IPS-15b (cell line): ENCODE data around the gene AKAP1.
A peak's percentile ranks its signal among the peaks of the same experiment; 100 is the strongest.

Experiments
- H3K27me3 ChIP-seq: one replicate; pipeline ENCODE4 v1.6.1; 2013; ENCODE audit warnings: low read length; ENCODE audit not compliant: control insufficient read depth, insufficient read depth
- H3K36me3 ChIP-seq: one replicate; pipeline ENCODE4 v1.6.1; 2013; ENCODE audit warnings: low read length; ENCODE audit not compliant: control insufficient read depth, insufficient read depth
- H3K4me1 ChIP-seq: one replicate; pipeline ENCODE4 v1.6.1; 2013; ENCODE audit warnings: mild to moderate bottlenecking, low read length; ENCODE audit not compliant: control insufficient read depth, insufficient read depth
- H3K4me3 ChIP-seq: one replicate; pipeline ENCODE4 v1.5.1; 2013; ENCODE audit warnings: low read depth, low read length
- H3K9ac ChIP-seq: one replicate; pipeline ENCODE4 v1.6.1; 2013; ENCODE audit warnings: low read depth, mild to moderate bottlenecking, low read length
- H3K9me3 ChIP-seq: one replicate; pipeline ENCODE4 v1.6.1; 2013; ENCODE audit warnings: mild to moderate bottlenecking, low read length; ENCODE audit not compliant: control insufficient read depth, insufficient read depth

AKAP1 gene

GRCh38 chr17:57080718-57081117 lies 4.3 kb upstream of the AKAP1 start:
- H3K4me3 ChIP-seq: no peak overlapping the region
- no peaks in the 10 kb centered on the region for H3K27me3 ChIP-seq
- peaks cover 4% of the 10 kb centered on the region for H3K4me1 ChIP-seq
- H3K9me3 ChIP-seq: no peaks in the 10 kb centered on the region
- no peak overlapping the region for H3K9ac ChIP-seq
- no peaks in the 10 kb centered on the region for H3K36me3 ChIP-seq

- Histone ChIP-seq H3K9me3 (no peaks in the 10 kb centered on the region), H3K4me1 (peaks cover 10% of the 10 kb centered on the region), H3K9ac (no peak overlapping the region), H3K4me3 (no peak overlapping the region), H3K36me3 (no peaks in the 10 kb centered on the region), H3K27me3 (no peaks in the 10 kb centered on the region)
Observed at GRCh38 chr17:57082441-57082840, 2.6 kb upstream of the AKAP1 start.

DNA sequence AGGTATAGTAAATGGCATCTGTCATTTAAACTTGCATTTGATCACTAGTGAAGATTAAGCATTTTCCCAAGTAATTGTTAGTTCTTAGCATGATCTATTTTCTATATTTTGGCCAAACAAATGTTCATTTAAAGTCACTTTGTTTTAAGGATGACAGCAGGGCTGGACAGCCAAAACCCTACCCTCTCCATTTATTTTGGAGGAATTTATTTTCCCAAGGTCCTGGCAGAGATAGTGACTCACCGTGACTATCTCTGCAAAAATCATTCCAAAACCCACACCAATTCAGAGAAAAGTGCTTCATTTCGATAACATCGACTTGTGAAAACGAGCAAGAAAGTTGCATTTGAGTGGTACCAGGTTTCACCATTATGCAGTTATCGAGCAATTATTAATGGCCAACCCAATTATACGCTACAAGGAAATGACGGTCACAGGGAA lies 665 bp upstream of the AKAP1 start:
- no peaks in the 10 kb centered on the region for H3K27me3 ChIP-seq
- H3K9ac ChIP-seq: peak overlapping the region; percentile 99
- no peaks in the 10 kb centered on the region for H3K9me3 ChIP-seq
- H3K4me1 ChIP-seq: peaks cover 18% of the 10 kb centered on the region
- no peaks in the 10 kb centered on the region for H3K36me3 ChIP-seq
- H3K4me3 ChIP-seq: peak overlapping the region; percentile 99

DNA sequence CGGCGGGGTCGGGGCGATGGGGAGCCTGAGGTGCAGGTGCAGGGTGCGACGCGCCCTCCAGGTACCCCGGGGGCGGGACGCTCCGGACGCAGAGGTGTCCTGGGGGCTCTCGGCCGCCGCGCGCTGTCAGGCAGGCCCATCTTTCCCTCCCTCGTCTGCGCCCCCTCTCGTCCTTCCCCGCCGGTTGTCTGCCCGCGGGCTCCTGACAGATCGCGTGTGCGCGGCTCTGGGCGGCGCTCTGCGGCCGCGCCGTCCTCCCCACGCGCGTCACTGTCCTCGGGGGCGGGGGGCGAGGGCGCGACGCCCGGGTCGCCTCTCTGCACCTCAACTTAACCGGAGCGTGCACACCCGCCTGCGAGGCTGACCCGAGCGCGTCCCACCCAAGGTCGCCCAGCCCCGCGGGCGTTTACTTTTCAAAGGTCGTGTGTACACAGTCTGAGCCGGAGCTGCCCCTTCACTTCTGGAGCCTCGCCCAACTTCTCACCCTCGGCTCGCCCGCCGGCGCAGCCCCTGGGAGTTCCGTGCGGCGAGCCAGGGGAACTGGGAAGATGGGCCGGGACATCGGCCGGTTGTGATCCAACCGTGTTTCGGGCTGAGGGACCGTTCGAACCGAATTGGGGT lies 512 bp downstream of the AKAP1 start:
- no peaks in the 10 kb centered on the region for H3K36me3 ChIP-seq
- H3K9me3 ChIP-seq: no peaks in the 10 kb centered on the region
- peak overlapping the region; percentile 57 for H3K9ac ChIP-seq
- H3K4me1 ChIP-seq: peaks cover 19% of the 10 kb centered on the region
- H3K4me3 ChIP-seq: peak overlapping the region; percentile 70
- no peaks in the 10 kb centered on the region for H3K27me3 ChIP-seq

DNA sequence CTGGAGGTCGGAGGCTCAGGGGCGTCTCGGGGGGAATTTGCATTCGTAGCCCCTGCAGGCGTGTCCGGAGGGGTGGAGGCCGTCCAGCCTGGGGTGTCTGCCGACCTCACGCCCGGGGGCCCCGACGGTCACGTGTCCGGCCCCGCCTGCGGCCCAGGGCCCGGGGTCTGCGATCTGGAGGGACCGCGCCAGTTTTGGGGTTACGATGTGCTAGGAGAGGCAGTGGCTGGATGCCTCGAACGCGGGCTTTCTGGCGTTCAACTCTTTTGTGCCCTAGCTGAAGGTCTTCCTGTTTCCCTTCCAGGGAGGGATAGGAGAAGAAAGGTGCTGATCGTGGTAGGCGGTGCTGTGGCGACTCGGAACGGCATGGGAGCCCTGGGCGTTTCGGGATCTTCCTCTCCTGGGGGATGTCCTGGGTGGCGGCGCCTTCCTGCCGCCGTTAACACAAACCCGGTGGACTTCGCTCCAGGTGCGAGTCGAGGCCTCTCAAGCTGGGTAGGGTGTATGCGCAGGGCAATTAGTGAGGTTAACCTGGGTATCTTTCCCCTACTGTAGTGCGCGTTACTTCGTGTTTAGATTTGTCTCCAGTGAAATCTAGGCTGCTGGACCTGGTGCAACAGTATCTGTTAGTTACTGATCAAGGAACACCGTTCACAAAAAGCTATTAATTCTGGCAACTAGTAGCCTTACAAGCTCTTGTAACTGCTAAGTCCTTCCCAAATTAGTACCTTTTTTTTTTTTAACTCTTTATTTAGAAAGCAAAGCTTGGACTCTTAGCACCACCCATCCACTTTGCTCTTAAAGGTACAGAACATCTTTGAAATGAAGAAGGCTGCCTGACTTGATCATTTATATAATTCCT lies 1.3 kb downstream of the AKAP1 start:
- peak overlapping the region; percentile 57 for H3K9ac ChIP-seq
- peak overlapping the region; percentile 70 for H3K4me3 ChIP-seq
- H3K4me1 ChIP-seq: peaks cover 27% of the 10 kb centered on the region
- no peaks in the 10 kb centered on the region for H3K36me3 ChIP-seq
- no peaks in the 10 kb centered on the region for H3K9me3 ChIP-seq
- no peaks in the 10 kb centered on the region for H3K27me3 ChIP-seq

DNA sequence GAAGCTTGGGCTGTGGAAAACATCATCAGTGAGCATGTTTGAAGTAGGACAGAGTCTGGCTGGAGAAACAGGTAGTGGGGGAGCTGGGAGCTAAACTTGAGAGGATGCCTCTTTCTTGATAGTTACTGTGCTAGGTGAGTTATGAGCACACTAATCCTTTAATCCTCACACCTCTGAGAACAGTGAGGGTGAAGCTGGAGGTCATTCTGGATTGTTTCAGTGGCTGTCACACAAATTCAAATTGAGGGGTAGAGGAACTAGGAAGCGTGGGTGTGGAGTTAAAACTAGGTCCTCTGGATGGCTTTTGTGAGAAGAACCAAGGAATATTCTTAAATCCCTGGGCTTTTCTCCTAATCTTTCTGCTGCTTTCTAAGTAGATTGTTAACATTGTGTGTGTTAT lies 3.3 kb downstream of the AKAP1 start:
- Histone ChIP-seq H3K4me1 (peaks cover 37% of the 10 kb centered on the region), H3K9me3 (no peaks in the 10 kb centered on the region), H3K36me3 (no peaks in the 10 kb centered on the region), H3K27me3 (no peaks in the 10 kb centered on the region), H3K9ac (no peak overlapping the region), H3K4me3 (no peak overlapping the region)

GRCh38 chr17:57089391-57089790 lies 4.3 kb downstream of the AKAP1 start:
- H3K4me3 ChIP-seq: no peak overlapping the region
- no peak overlapping the region for H3K9ac ChIP-seq
- H3K27me3 ChIP-seq: no peaks in the 10 kb centered on the region
- no peaks in the 10 kb centered on the region for H3K9me3 ChIP-seq
- H3K4me1 ChIP-seq: peaks cover 38% of the 10 kb centered on the region
- no peaks in the 10 kb centered on the region for H3K36me3 ChIP-seq

- Histone ChIP-seq H3K36me3 (no peaks in the 10 kb centered on the region), H3K4me3 (no peak overlapping the region), H3K9ac (no peak overlapping the region), H3K9me3 (no peaks in the 10 kb centered on the region), H3K4me1 (peaks cover 38% of the 10 kb centered on the region), H3K27me3 (no peaks in the 10 kb centered on the region)
Observed at GRCh38 chr17:57090560-57091185, 5.6 kb downstream of the AKAP1 start.

- H3K4me1 ChIP-seq: peaks cover 38% of the 10 kb centered on the region
- H3K9ac ChIP-seq: no peak overlapping the region
- H3K36me3 ChIP-seq: no peaks in the 10 kb centered on the region
- H3K27me3 ChIP-seq: no peaks in the 10 kb centered on the region
- H3K9me3 ChIP-seq: no peaks in the 10 kb centered on the region
- no peak overlapping the region for H3K4me3 ChIP-seq
Observed at GRCh38 chr17:57091186-57091618, 6.2 kb downstream of the AKAP1 start.

DNA sequence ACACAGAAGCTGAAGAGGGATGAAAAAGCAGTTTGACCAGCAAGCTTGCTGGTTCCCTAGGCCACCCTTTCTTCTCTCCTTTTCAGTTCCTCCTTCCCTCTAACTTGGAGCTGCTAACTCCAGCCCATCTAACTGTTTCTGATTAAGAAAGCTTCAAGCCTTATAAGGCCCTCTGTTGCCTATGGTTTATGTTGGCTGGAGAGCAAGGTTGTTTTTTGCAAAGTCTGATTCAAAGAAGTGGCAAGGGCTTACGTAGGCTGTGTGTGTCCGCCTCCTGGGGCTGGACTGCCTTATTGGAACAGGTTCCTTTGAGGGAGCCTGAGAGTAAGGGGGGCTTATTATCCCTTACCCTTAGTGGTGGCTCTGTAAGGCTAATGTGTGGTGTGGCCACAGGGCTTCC lies 7.1 kb downstream of the AKAP1 start:
- Histone ChIP-seq H3K4me1 (peaks cover 34% of the 10 kb centered on the region), H3K9me3 (no peaks in the 10 kb centered on the region), H3K36me3 (no peaks in the 10 kb centered on the region), H3K9ac (no peak overlapping the region), H3K27me3 (no peaks in the 10 kb centered on the region), H3K4me3 (no peak overlapping the region)

GRCh38 chr17:57092779-57093178 lies 7.7 kb downstream of the AKAP1 start:
- H3K36me3 ChIP-seq: no peaks in the 10 kb centered on the region

More at GRCh38 chr17:57092779-57093178, 7.7 kb downstream of the AKAP1 start:
- Histone ChIP-seq H3K4me3 (no peak overlapping the region), H3K9ac (no peak overlapping the region), H3K27me3 (no peaks in the 10 kb centered on the region), H3K9me3 (no peaks in the 10 kb centered on the region), H3K4me1 (peaks cover 29% of the 10 kb centered on the region)
